Upper lobe of right lung (tissue), 1 donor: ENCODE results near the gene ERBB2. TPM values are rescaled to one million over a fixed set of nuclear protein-coding genes. Genes with fewer than 3 reads are reported as not detected.

Experiments used
- ATAC-seq: fragments of 200-7000 bp; cut with Tn5 transposase; one replicate; pipeline ENCODE4 v1.9.1; 2020; ENCODE audit warnings: mild to moderate bottlenecking, moderate library complexity
- DNase-seq: peaks from one replicate; pipeline ENCODE4 v3.0.0-alpha.2; 2020
- H3K27ac ChIP-seq: fragments of 200-600 bp; one replicate; pipeline ENCODE4 v1.8.0; 2022
- H3K27me3 ChIP-seq: fragments of 200-600 bp; one replicate; pipeline ENCODE4 v1.8.0; 2022; ENCODE audit warnings: mild to moderate bottlenecking
- H3K36me3 ChIP-seq: fragments of 200-600 bp; one replicate; pipeline ENCODE4 v1.8.0; 2022
- H3K4me1 ChIP-seq: fragments of 200-600 bp; one replicate; pipeline ENCODE4 v1.8.0; 2022
- H3K4me3 ChIP-seq: fragments of 200-600 bp; one replicate; pipeline ENCODE4 v1.8.0; 2022; ENCODE audit warnings: mild to moderate bottlenecking
- H3K9me3 ChIP-seq: fragments of 200-600 bp; one replicate; pipeline ENCODE4 v1.8.0; 2022
- intact Hi-C: fragments of 100-400 bp; cut with DNase I; formaldehyde crosslinking; loops from one replicate; pipeline ENCODE4 v1.11.0; 2022
- total RNA-seq: library from RNA; stranded (reverse); fragmentation: NEBNext Ultra II Directional; extraction: Animal tissue kit (Norgen Biotek cat#: 25700); gene quantifications from one replicate; pipeline ENCODE4 v1.2.1, GENCODE V29; 2021
- TF ChIP-seq, protein P1 (sequence below): fragments of 200-600 bp; IDR thresholded peaks from one replicate; pipeline ENCODE4 v1.8.0; 2022; ENCODE audit warnings: antibody characterized with exemption
- donor health status: DM: no; HTN: yes; CAD: no; lungs with severe emphysema.

Gene ERBB2
- total RNA-seq, 1 donor from 2014 or later: 97.5 TPM

DNA sequence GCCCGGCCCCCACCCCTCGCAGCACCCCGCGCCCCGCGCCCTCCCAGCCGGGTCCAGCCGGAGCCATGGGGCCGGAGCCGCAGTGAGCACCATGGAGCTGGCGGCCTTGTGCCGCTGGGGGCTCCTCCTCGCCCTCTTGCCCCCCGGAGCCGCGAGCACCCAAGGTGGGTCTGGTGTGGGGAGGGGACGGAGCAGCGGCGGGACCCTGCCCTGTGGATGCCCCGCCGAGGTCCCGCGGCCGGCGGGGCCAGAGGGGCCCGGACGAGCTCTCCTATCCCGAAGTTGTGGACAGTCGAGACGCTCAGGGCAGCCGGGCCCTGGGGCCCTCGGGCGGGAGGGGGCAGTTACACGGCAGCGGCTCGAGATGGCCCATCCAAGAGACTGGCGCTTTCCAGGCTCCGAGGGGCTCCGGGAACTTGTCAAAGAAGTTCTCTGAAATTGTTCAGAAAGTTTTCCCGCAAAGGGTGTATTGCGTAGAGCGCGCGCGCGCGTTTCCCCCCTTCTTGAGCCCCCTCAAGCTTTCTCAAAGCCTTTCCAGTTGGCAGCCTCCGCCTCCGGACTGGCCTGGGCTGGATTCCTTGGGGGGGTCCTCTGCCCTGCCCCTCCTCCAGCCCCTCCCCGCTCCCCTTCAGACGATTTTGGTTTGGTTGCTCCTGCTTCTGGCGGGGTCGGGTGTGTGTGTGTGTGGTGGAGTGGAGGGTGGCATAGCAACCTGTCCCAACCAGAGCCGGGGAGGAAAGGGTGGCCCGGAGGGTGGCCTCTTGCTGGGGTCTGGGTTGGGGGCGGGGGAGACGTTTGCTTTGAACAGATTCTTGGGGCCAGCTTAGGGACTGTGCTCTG, 504 bp downstream of the ERBB2 start:
- DNase-seq (no peak), ATAC-seq (peak; percentile 51)
- no peaks in the 10 kb centered on the region for H3K36me3 ChIP-seq
- peaks cover 38% of the 10 kb centered on the region for H3K4me1 ChIP-seq
- H3K9me3 ChIP-seq: no peaks in the 10 kb centered on the region
- TF ChIP-seq, protein P1, sequence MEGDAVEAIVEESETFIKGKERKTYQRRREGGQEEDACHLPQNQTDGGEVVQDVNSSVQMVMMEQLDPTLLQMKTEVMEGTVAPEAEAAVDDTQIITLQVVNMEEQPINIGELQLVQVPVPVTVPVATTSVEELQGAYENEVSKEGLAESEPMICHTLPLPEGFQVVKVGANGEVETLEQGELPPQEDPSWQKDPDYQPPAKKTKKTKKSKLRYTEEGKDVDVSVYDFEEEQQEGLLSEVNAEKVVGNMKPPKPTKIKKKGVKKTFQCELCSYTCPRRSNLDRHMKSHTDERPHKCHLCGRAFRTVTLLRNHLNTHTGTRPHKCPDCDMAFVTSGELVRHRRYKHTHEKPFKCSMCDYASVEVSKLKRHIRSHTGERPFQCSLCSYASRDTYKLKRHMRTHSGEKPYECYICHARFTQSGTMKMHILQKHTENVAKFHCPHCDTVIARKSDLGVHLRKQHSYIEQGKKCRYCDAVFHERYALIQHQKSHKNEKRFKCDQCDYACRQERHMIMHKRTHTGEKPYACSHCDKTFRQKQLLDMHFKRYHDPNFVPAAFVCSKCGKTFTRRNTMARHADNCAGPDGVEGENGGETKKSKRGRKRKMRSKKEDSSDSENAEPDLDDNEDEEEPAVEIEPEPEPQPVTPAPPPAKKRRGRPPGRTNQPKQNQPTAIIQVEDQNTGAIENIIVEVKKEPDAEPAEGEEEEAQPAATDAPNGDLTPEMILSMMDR: no peak
- no peaks in the 10 kb centered on the region for H3K27me3 ChIP-seq
- H3K4me3 ChIP-seq: peak overlapping the region; percentile 71
- H3K27ac ChIP-seq: peak overlapping the region; percentile 76
- intact Hi-C loops: no loop called here

DNA sequence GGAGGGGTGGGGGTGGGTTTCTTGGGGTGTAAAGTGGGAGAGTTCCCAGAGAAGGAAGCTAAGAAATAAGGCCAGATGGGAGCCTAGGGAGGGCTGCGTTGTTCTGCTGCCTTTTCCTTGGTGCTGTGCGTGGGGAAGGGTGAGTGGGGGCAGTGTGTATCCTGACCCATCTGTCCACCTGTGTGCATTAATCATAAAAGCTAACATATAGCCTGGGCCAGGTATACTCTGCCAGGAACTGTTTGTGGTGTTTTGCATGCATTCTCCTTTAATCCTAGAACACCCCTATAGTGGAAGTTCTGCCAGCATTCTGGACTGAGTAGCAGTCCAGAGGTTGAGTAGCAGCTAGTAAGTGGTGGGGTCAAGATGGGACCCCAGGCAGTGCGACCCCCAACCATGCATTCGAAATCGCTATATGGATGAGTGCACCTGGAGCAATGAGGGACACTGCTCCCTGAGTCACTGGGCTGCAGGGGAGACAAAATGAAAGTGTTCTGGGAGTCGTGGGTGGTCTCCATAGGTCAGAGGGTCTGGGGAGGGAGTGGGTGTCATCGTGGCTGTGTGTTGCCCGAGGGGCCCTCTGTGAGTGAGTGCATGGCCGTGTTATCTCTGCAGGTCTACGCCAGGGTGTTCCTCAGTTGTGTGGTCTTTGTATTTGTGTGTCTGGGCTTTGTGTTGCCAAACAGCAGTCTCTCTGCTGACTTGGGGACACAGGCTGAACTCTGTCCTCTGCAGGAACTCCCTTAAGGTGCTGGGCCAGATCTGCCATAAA, 1.3 kb downstream of the ERBB2 start:
- DNase-seq: no peak
- Histone ChIP-seq H3K4me3 (peak overlapping the region; percentile 71), H3K27me3 (no peaks in the 10 kb centered on the region), H3K4me1 (peaks cover 41% of the 10 kb centered on the region), H3K36me3 (no peaks in the 10 kb centered on the region), H3K27ac (no peak overlapping the region), H3K9me3 (no peaks in the 10 kb centered on the region)
- TF ChIP-seq, protein P1: no peak
- no peak for ATAC-seq
- intact Hi-C loops: no loop called here

DNA sequence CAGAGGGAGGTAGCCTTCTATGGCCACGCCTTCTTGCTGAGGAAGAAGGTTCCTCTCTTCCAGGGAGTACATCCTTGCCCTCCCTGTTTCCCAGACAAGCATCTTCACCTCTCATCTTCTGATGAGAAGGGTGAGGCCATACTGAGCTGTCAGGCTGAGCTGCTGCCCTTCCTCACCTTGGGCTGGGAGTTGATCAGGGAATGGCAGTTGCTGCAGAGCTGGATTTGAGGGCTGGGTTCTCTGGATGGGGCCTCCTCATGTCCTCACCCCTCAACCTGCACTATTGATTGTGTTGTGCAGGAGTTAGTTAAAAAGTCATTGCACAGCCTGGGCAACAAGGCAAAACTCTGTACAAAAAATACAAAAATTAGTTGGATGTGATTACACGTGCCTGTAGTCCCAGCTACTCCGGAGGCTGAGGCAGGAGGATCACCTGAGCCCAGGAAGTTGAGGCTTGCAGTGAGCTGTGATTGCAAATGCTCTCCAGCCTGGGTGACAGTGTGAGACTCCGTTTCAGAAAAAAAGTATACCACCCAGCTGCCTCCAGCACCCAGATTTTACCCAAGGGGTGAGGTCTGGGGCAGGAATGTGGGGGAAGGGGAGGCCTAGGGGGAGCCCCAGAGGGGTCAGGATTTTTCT, 2.0 kb downstream of the ERBB2 start:
- TF ChIP-seq, protein P1: no peak
- ATAC-seq (no peak), DNase-seq (no peak)
- H3K27me3 ChIP-seq: no peaks in the 10 kb centered on the region
- no peaks in the 10 kb centered on the region for H3K36me3 ChIP-seq
- peak overlapping the region; percentile 71 for H3K4me3 ChIP-seq
- no peaks in the 10 kb centered on the region for H3K9me3 ChIP-seq
- H3K27ac ChIP-seq: no peak overlapping the region
- intact Hi-C loops: no loop called here
- H3K4me1 ChIP-seq: peaks cover 44% of the 10 kb centered on the region

DNA sequence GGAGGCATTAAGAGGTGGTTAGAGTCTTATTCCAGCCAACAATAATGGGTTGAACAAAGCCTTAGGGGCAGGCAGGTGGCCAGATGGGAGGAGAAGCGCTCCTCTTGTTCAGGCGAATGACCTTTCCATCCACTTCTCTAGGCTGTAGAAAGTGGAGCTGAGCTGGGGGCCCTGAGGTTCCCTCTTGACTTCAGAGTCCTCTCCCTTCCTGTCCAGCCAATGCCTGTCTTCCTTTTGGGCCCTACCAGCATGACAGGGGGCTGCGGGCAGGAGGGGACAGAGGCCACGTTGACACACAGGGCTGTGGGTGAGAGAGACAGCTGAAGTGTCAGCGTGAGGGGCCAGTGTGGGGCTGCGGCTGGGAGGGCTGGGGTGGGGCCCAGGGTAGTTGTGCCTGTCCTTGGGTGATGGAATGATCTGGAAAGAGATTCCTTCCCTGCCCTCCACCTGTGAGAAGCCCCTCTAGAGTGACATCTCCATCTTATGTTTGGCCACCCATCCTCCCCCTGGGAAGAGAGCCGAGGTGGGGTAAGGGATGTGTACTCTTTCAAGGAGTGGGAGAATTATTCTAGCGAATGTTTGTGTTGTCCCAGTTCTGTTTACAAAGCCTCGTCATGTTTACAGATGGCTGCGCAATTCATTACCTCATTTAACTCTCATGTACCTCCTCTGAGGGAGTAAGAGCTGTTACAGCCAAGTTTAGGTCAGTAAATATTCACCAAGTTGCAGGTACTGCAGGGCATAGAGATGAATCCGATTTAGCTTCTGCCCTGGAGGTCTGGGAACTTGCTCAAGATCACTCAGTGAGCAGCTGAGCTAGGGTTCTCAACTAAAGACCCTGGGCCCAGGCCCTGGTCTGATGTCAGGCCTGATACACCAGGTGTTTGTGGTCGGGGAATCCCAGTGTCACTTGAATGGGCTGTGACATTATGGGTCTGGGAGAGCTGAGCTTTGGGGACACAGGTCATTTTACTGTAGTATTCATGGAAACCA, 3.3 kb downstream of the ERBB2 start:
- ATAC-seq: no peak
- intact Hi-C loops: no loop called here
- TF ChIP-seq, protein P1: no peak
- peaks cover 2% of the 10 kb centered on the region for H3K36me3 ChIP-seq
- no peak overlapping the region for H3K27ac ChIP-seq
- no peak overlapping the region for H3K4me3 ChIP-seq
- peak; percentile 27 for DNase-seq
- peaks cover 44% of the 10 kb centered on the region for H3K4me1 ChIP-seq
- H3K9me3 ChIP-seq: no peaks in the 10 kb centered on the region
- H3K27me3 ChIP-seq: no peaks in the 10 kb centered on the region

DNA sequence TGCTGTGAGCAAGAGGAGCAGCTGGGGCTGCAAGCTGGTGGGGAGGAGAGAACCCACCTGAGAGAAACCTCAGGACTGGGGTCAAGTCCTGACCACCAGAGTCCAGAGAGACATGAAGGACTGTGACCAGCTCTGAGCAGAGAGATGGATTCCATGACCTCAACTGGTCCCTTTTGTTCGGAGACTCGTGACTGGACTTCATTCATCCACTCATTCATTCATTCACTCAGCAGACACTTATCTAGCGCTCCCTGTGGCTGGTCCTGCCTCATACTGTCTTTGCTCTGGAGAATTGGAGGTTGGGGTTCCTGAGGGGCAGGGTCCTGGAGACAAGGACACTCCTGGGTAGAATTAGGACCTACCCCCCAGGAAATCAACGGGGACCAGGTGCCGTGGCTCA, 4.0 kb downstream of the ERBB2 start:
- Histone ChIP-seq H3K4me1 (peaks cover 44% of the 10 kb centered on the region), H3K27me3 (no peaks in the 10 kb centered on the region), H3K36me3 (peaks cover 10% of the 10 kb centered on the region), H3K27ac (no peak overlapping the region), H3K4me3 (no peak overlapping the region), H3K9me3 (no peaks in the 10 kb centered on the region)
- intact Hi-C loops: no loop called here
- DNase-seq (no peak), ATAC-seq (no peak)
- TF ChIP-seq, protein P1: no peak
